Mesenchymal stem cell (in vitro differentiated cells and primary cell): ENCODE results near the gene SHANK2.
A peak's percentile ranks its signal among the peaks of the same experiment; 100 is the strongest.

Experiments used
- DNase-seq: peaks from one replicate; pipeline ENCODE4 v3.0.0-alpha.2; 2013
- H2AFZ ChIP-seq: one replicate; pipeline ENCODE4 v1.6.1; 2013; ENCODE audit warnings: low read depth, mild to moderate bottlenecking, control low read depth, inconsistent platforms, low read length, moderate library complexity
- H2AK5ac ChIP-seq: 2 replicates; pipeline ENCODE4 v1.6.1; 2013; ENCODE audit warnings: low read length, moderate library complexity, mild to moderate bottlenecking, inconsistent platforms; ENCODE audit not compliant: severe bottlenecking
- H2BK120ac ChIP-seq: one replicate; pipeline ENCODE4 v1.6.1; 2013; ENCODE audit warnings: low read depth, mild to moderate bottlenecking, inconsistent platforms, low read length, moderate library complexity
- H2BK12ac ChIP-seq, 2 experiments: one replicate each; pipeline ENCODE4 v1.6.1; 2013; ENCODE audit warnings: inconsistent platforms in 2 of 2, low read length in 2 of 2, mild to moderate bottlenecking in 2 of 2, moderate library complexity in 2 of 2, control low read depth in 1 of 2
- H2BK15ac ChIP-seq: one replicate; pipeline ENCODE4 v1.6.1; 2013; ENCODE audit warnings: mild to moderate bottlenecking, low read depth, inconsistent platforms; ENCODE audit not compliant: poor library complexity, severe bottlenecking
- H2BK5ac ChIP-seq: 2 replicates; pipeline ENCODE4 v1.6.1; 2013; ENCODE audit warnings: low read depth, mild to moderate bottlenecking, low read length, control low read depth, inconsistent platforms; ENCODE audit not compliant: poor library complexity, severe bottlenecking
- H3K14ac ChIP-seq, 2 experiments: one replicate each; pipeline ENCODE4 v1.6.1; 2013; ENCODE audit warnings: inconsistent platforms in 2 of 2, low read length in 2 of 2, control low read depth in 1 of 2, mild to moderate bottlenecking in 1 of 2, moderate library complexity in 1 of 2
- H3K18ac ChIP-seq, 2 experiments: one replicate each; pipeline ENCODE4 v1.6.1; 2013; ENCODE audit warnings: inconsistent platforms in 2 of 2, low read length in 2 of 2, control low read depth in 1 of 2, low read depth in 1 of 2, mild to moderate bottlenecking in 1 of 2
- H3K23ac ChIP-seq, 2 experiments: one replicate each; pipeline ENCODE4 v1.6.1; 2013; ENCODE audit warnings: inconsistent platforms in 2 of 2, low read length in 2 of 2, mild to moderate bottlenecking in 2 of 2, moderate library complexity in 2 of 2, control low read depth in 1 of 2
- H3K27ac ChIP-seq: 2 replicates; pipeline ENCODE4 v1.5.1; 2013; ENCODE audit warnings: mild to moderate bottlenecking, moderate library complexity, low read length, control low read depth, inconsistent platforms; ENCODE audit not compliant: poor library complexity, severe bottlenecking
- H3K27me3 ChIP-seq, 2 experiments: 2 replicates each; pipeline versions ENCODE4 v1.6.1 to v1.7.0; 2013; ENCODE audit warnings: low read length in 2 of 2, mild to moderate bottlenecking in 2 of 2, moderate library complexity in 2 of 2, control low read depth in 1 of 2, inconsistent platforms in 1 of 2; ENCODE audit not compliant: control insufficient read depth in 1 of 2, insufficient read depth in 1 of 2
- H3K36me3 ChIP-seq, 2 experiments: 2 replicates each; pipeline versions ENCODE4 v1.6.1 to v1.7.0; 2013; ENCODE audit warnings: low read length in 2 of 2, control low read depth in 1 of 2, inconsistent platforms in 1 of 2, low read depth in 1 of 2, mild to moderate bottlenecking in 1 of 2; ENCODE audit not compliant: insufficient read depth in 2 of 2, control insufficient read depth in 1 of 2
- H3K4ac ChIP-seq, 2 experiments: one replicate each; pipeline ENCODE4 v1.6.1; 2013; ENCODE audit warnings: inconsistent platforms in 2 of 2, low read length in 2 of 2, mild to moderate bottlenecking in 2 of 2, moderate library complexity in 2 of 2, control low read depth in 1 of 2, low read depth in 1 of 2
- H3K4me1 ChIP-seq: 2 replicates; pipeline ENCODE4 v1.6.1; 2013; ENCODE audit warnings: low read depth, low read length, control low read depth; ENCODE audit not compliant: control insufficient read depth, insufficient read depth
- H3K4me2 ChIP-seq: 2 replicates; pipeline ENCODE4 v1.6.1; 2013; ENCODE audit warnings: low read length, mild to moderate bottlenecking, inconsistent platforms; ENCODE audit not compliant: poor library complexity, severe bottlenecking
- H3K4me3 ChIP-seq, 2 experiments: 2 replicates each; pipeline versions ENCODE4 v1.5.1 to v1.7.0; 2013; ENCODE audit warnings: low read length in 2 of 2, mild to moderate bottlenecking in 2 of 2, control low read depth in 1 of 2, low read depth in 1 of 2; ENCODE audit not compliant: insufficient read depth in 1 of 2
- H3K79me1 ChIP-seq: replicated peaks from 2 replicates; pipeline ENCODE4 v1.6.1; 2013; ENCODE audit warnings: mild to moderate bottlenecking, control low read depth, low read length, inconsistent platforms; ENCODE audit not compliant: poor library complexity, severe bottlenecking
- H3K9ac ChIP-seq: 2 replicates; pipeline ENCODE4 v1.7.0; 2013; ENCODE audit warnings: mild to moderate bottlenecking, low read length, moderate library complexity
- H3K9me3 ChIP-seq: 2 replicates; pipeline ENCODE4 v1.7.0; 2013; ENCODE audit warnings: mild to moderate bottlenecking, low read length; ENCODE audit not compliant: control insufficient read depth
- H4K8ac ChIP-seq: one replicate; pipeline ENCODE4 v1.6.1; 2013; ENCODE audit warnings: inconsistent platforms, mild to moderate bottlenecking, low read length, moderate library complexity
- H4K91ac ChIP-seq: one replicate; pipeline ENCODE4 v1.6.1; 2013; ENCODE audit warnings: mild to moderate bottlenecking, low read length, inconsistent platforms
- WGBS: methylation state at CpG from one replicate; pipeline ENCODE4 v1.1.7; 2013; ENCODE audit warnings: mixed read lengths; 5-methylcytosine and 5-hydroxymethylcytosine counted together

Gene SHANK2

DNA sequence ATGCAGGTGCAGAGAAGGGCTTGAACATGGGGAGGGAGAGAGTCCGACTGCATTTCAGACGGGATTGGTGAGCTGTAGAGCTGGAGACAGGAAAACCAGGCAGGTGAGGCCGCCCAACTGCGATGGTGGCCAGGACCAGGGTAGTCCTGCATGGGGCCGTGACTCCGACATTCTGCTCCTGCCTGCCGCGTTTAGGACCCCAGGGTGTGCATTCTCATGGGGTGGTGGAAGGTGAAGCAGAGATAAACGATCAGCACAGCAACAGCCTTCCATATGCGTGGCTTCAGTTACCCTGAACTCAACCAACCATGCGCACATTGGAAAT is 29.3 kb downstream of the SHANK2 start:
- Histone ChIP-seq H4K8ac (no peak overlapping the region), H3K4me3 (no peak overlapping the region), H2AFZ (no peak overlapping the region), H2BK12ac (no peak overlapping the region), H3K9ac (no peak overlapping the region), H3K9me3 (peaks cover 22% of the 10 kb centered on the region), H3K4ac (no peak overlapping the region), H2AK5ac (no peak overlapping the region), H3K27ac (no peak overlapping the region), H3K27me3 (no peaks in the 10 kb centered on the region), H3K4me1 (peaks cover 2% of the 10 kb centered on the region), H2BK120ac (no peak overlapping the region), H3K4me2 (no peak overlapping the region), H3K14ac (no peak overlapping the region), H2BK5ac (no peak overlapping the region), H4K91ac (peak overlapping the region; percentile 35), H2BK15ac (no peak overlapping the region), H3K79me1 (peaks cover 6% of the 10 kb centered on the region), H3K23ac (no peak overlapping the region), H3K18ac (no peak overlapping the region), H3K36me3 (peaks cover 0 to 22% of the 10 kb centered on the region in 2 experiments)
- 93% methylated on average over 10 of the region's 11 CpGs for WGBS
- no peak for DNase-seq

DNA sequence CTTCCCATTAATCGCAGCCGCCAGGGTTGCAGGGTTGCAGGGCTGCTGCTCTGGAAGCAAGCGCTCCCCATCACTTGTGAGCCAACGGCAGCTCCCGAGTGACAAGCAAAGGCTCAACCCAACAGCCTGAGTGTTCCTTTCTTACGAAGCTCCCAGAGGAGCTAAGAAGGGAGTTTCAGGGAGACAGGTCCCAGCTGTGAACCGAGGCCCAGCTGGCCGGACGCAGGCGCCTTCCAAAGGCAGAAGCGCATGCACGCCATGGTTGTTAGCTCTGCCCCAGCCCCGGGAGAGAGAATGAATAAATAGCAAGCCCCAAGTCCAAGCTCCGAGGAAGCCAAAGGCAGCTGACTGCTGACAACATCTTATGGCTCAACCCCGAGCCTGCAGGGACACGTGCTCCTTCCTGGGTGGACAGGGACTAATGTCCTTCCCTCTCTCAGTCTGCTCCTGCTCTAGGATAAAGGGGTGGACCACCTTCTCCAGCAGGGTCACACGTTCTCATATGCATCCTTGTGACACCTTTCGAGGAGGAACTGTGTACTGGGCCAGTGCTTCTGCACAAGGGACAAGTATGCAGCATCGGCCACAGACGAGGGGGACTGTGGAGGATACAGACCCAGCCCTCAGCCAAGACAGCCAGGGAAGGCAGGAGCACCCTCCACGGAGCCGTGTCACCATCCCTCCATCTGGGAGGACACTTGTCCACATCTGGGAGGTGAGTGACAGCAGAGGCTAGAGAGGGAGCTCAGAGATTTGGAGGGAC is 29.9 kb downstream of the SHANK2 start:
- Histone ChIP-seq H3K9me3 (peaks cover 16% of the 10 kb centered on the region), H3K23ac (no peak overlapping the region), H3K4me1 (peaks cover 2% of the 10 kb centered on the region), H3K18ac (no peak overlapping the region), H4K8ac (no peak overlapping the region), H3K4ac (no peak overlapping the region), H3K36me3 (peaks cover 0 to 22% of the 10 kb centered on the region in 2 experiments), H2BK12ac (no peak overlapping the region), H4K91ac (no peak overlapping the region), H2BK120ac (no peak overlapping the region), H3K9ac (no peak overlapping the region), H2BK5ac (no peak overlapping the region), H2AK5ac (no peak overlapping the region), H2BK15ac (no peak overlapping the region), H3K79me1 (peaks cover 6% of the 10 kb centered on the region), H3K14ac (no peak overlapping the region), H2AFZ (no peak overlapping the region), H3K27ac (no peak overlapping the region), H3K4me2 (no peak overlapping the region), H3K27me3 (no peaks in the 10 kb centered on the region), H3K4me3 (no peak overlapping the region)
- 83% methylated on average over 22 of the region's 22 CpGs for WGBS
- DNase-seq: no peak

DNA sequence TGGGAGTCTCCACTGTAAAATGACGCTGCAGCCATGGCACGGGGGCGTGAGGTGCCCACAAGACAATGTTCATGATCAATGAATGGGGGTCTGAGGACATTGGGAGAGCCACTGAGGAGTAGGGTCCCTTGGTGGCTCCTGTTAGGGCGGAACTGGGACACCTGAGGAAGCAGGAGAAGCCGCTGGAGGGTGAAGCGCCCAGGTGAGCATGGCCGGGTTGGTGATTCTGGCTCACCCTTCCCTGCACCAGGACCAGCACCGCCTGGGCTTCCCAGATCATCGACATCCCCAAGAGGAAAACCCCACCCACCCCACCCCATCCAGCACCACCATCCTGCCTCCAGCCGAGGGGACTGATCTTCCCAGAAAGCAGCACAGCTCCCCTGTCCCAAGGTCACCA is 30.6 kb downstream of the SHANK2 start:
- no peak overlapping the region for H3K4me2 ChIP-seq
- no peak overlapping the region for H3K9ac ChIP-seq
- H2AK5ac ChIP-seq: no peak overlapping the region
- 85% methylated on average over 10 of the region's 10 CpGs for WGBS
- H2BK15ac ChIP-seq: no peak overlapping the region
- H3K4ac ChIP-seq: no peak overlapping the region
- H3K9me3 ChIP-seq: peaks cover 9% of the 10 kb centered on the region
- H3K79me1 ChIP-seq: peaks cover 6% of the 10 kb centered on the region
- H2BK5ac ChIP-seq: no peak overlapping the region
- H4K8ac ChIP-seq: no peak overlapping the region
- no peak overlapping the region for H2BK120ac ChIP-seq
- no peak overlapping the region for H3K4me3 ChIP-seq
- H3K27ac ChIP-seq: no peak overlapping the region
- no peak for DNase-seq
- no peak overlapping the region for H3K14ac ChIP-seq
- no peak overlapping the region for H2BK12ac ChIP-seq
- H4K91ac ChIP-seq: no peak overlapping the region
- H2AFZ ChIP-seq: no peak overlapping the region
- H3K27me3 ChIP-seq: no peaks in the 10 kb centered on the region
- H3K23ac ChIP-seq: no peak overlapping the region
- H3K36me3 ChIP-seq: peaks cover 0 to 22% of the 10 kb centered on the region in 2 experiments
- peaks cover 3% of the 10 kb centered on the region for H3K4me1 ChIP-seq
- no peak overlapping the region for H3K18ac ChIP-seq

DNA sequence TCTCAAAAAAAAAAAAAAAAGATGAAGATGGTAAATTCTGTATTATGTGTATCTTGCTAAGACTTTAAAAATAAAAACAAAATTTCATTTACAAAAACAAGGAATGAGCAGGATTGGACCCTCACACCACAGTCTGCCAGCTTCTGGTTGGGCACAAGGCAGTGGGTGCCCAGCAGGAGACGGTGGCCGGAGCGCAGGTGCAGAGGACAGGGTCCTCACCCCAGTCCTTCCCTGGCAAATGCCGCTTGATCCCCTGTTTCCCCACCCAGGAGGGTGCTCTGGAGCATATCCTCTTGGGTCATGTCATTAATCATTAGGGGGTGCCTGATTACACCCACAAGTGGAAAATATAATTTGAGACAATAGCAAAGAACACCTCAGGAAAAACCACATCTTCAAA is 31.2 kb downstream of the SHANK2 start:
- H2AFZ ChIP-seq: no peak overlapping the region
- H2BK120ac ChIP-seq: no peak overlapping the region
- H4K91ac ChIP-seq: no peak overlapping the region
- no peak overlapping the region for H4K8ac ChIP-seq
- H3K27me3 ChIP-seq: no peaks in the 10 kb centered on the region
- H3K14ac ChIP-seq: no peak overlapping the region
- H3K9ac ChIP-seq: no peak overlapping the region
- no peak overlapping the region for H2AK5ac ChIP-seq
- H2BK12ac ChIP-seq: no peak overlapping the region
- H2BK15ac ChIP-seq: no peak overlapping the region
- DNase-seq: no peak
- H3K4me2 ChIP-seq: no peak overlapping the region
- H3K27ac ChIP-seq: no peak overlapping the region
- no peak overlapping the region for H3K4ac ChIP-seq
- WGBS: 93% methylated on average over 3 of the region's 4 CpGs
- H3K36me3 ChIP-seq: peaks cover 0 to 22% of the 10 kb centered on the region in 2 experiments
- no peak overlapping the region for H3K18ac ChIP-seq
- H3K23ac ChIP-seq: no peak overlapping the region
- no peak overlapping the region for H2BK5ac ChIP-seq
- H3K79me1 ChIP-seq: peaks cover 6% of the 10 kb centered on the region
- H3K4me1 ChIP-seq: peaks cover 3% of the 10 kb centered on the region
- H3K4me3 ChIP-seq: no peak overlapping the region
- H3K9me3 ChIP-seq: peaks cover 4% of the 10 kb centered on the region
